NCI-H2081 (cell line): Measurements from ENCODE around the gene ERFE.
A peak's percentile ranks its signal among the peaks of the same experiment; 100 is the strongest.

ENCODE experiments used
- DNase-seq, 2 experiments: peaks; one replicate each; lab custom pipeline; 2025; lab: John Stamatoyannopoulos, UW

Gene ERFE

DNA sequence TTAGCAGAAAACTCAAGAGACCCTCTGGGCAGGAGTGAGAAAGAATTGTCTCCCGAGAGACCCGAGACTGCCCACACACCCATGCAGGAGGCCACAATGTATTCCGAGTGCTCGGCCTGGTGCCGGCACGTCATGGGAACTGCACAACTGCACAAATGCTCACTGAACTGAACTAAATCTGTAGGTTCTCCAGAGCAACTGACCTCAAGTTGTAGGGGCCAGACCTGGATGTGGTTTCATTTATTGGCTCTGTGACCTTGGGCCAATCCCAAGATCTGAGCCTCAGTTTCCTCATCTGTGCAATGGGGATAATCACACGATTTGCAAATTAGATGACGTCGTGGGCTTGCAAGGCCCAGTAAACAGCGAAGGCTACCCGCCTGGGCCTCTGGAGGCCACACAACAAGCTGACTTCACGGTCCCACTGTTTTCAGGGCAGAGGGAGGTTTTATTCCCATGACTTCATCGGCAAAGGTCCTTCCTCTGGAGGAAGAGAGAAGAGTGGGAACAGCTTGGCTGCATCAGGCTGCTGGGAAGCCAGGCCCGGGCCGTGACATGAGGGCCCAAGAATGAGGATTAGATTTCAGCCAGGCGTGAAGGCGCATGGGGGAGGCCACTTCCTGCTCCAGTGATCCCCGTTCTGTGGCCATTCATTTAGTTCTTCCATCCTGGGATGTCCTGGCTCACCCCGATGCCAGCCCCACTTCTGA, 3.6 kb upstream of the ERFE start:
- DNase-seq, result no peak

DNA sequence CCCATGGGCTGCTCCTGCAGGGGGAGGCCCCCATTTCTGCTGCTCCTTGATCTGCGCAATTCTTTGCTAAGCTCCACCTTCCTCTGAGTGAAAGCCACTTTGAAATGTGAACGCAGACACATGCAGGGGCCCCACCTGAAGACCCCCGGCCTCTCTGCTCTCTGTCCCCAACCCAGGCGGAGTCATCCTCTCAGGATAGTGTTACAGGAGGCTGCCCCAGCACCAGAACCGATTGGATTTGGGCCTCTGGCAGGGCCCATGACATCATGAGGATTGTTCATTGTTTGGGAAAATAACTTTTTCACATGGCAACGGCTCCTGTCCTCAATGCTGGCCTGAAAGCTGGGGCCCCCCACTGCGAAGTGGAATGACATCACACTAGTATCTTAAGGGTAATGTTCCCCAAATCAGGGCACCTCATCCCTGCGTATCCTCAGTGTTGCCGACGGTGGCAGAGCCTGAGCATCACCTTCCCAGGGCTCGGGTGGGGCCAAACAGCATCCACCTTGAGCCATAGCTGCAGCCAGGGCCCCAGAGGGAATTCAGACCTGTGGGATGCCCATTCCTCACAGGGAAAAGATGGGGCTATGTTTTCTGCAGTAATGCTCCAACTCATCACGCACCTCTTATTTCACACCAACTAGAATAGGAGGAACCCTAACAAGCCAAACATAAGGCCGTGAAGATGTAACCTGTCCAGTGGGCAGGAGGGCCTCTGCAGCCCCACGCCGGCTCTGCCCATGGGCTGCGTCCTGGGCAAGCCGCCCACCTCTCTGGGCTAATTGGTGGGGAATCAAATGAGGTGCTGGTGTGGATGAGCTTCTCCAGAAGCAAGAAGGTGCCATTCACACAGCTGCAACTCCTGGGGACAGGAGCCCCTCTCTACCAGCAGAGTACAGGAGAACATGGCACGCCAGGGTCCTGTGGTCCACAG, 2.7 kb upstream of the ERFE start:
- DNase-seq, result no peak

DNA sequence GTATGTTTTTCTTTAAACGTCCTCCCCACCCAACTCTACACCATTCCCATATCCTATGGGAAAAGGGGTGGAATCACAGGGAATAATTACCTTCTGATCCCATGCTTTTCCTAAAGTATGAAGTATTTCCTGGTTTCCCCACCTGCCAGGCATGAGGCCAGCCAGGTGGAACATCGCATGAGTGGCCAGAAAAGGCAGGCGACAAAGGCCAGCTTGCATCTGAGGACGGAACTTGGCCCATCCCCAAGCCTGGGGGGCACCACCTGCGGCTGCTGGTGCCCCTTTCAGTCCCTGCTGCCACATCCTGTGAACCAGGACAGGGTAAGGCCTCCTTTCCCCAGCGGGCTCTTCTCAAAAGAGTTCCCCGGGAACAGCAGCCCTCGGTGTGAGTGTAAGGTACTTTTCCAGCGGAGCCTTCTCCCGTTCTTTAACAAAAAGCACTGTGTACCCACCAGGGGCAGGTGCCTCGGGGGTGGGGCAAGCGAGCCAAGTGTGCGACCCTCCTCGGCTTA, 1.2 kb upstream of the ERFE start:
- peak in 1 of 2 experiments; percentile 36 for DNase-seq

DNA sequence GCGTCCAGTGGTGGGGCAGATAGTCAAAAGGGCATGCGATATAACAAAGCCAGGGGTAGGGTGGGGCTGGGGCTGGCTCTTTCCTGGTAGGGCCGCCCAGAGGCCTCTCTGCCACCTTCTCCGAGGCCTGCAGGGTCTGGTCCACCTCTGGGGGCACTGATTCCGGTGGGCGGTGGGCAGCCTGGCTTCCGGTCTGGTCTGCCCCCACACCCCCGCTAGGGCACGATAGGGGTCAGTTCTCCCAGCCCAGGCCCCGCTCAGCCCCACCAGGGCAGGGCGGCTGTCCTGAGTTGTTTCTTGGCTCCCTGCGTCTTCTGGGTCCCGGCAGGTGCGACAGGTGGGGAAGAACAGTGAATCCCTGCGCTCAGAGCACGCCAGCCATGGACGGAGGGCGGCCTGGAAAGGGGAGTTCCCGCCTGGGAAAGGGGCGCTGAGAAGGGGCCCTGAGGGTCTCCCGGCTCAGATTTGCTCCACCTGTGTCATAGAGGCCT, 707 bp upstream of the ERFE start:
- no peak for DNase-seq

DNA sequence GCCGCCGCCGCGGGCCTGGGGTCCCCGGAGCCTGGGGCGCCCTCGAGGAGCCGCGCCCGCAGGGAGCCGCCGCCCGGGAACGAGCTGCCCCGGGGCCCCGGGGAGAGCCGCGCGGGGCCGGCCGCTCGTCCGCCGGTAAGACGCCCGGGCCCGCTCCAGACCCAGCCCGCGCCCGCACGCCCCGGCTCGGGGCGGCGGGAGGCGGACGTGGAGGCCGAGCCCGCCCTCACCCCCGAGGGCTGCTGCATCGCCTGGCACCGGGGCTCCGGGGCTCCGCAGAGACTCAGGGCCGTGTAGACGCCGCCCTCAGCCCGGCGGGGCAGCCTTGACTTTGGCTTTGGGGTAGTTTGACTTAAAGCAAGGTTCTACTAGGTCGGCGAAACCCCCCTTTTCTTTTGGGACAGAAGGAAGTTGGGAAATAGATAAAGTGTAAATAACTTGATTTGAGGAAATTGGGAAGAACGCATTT, 335 bp downstream of the ERFE start:
- no peak for DNase-seq

DNA sequence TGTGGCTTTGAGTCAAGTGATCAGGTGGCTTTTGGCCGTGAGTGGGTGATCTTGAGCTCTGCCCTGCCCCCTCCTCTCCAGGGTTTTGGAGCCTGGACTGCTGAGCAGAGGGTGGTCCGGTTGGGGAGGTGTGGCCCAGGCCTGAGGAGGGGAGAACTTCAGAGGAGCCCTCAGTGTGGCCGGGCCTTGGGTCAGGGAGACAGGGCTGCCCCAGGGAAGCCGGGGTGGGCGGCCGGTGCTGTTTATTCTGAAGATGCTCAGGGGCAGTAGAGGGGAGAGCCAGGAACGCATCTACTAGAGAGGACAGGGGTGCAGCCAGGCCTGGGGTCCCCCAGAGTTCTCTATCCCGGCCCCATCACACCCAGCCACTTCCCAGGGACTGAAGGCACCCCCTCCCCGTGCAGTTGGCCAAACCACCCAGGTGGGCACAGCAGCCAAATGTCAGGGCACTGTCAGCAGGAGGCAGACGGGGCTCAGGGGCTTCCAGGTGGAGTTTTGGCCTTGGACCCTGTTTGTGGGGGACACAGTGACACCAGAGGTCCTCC, 963 bp downstream of the ERFE start:
- DNase-seq, result no peak

DNA sequence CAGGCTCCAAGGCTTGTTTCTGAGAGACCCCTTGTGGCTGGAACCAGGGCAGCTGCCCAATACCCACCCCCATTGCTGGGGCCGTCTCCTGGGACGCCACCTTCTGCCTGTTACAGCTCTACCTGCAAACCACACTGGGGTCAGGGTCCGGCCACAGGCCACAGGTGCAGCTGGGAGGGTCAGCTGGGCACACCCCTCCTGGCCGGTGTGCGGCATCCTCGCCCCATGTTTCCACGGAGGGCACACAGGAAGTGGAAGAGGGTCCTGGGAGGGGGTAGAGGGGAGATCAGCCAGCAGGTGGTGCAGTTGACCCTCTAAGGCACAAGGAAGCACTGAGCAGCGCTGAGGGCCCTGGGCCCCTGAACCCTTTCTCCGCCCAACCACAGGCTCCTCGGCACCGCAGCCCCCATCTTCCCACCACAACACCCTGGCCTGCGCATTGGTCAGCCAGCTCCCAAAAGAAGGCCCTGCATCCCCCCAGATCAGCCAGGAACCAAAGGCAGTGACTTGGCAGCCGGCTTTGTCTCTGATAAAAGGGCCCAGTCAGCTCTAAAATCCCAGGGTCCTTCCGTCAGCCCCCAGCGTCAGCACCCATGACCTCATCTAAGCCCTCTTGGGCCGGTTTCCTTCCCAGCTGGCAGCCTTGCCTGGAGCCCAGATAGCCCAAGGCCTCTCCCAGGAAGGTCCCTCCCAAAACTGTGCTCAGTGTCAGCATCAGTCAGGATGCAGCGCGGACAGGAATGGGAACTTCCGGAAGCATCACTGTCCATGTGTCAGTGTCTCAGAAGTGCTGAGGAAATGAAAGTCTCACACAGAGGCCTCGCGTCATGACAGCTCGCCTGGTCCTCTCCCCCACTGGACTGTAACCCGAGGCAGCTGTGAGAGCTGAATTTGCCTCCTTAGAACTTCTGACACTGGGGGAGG, 1.7 kb downstream of the ERFE start:
- no peak for DNase-seq

DNA sequence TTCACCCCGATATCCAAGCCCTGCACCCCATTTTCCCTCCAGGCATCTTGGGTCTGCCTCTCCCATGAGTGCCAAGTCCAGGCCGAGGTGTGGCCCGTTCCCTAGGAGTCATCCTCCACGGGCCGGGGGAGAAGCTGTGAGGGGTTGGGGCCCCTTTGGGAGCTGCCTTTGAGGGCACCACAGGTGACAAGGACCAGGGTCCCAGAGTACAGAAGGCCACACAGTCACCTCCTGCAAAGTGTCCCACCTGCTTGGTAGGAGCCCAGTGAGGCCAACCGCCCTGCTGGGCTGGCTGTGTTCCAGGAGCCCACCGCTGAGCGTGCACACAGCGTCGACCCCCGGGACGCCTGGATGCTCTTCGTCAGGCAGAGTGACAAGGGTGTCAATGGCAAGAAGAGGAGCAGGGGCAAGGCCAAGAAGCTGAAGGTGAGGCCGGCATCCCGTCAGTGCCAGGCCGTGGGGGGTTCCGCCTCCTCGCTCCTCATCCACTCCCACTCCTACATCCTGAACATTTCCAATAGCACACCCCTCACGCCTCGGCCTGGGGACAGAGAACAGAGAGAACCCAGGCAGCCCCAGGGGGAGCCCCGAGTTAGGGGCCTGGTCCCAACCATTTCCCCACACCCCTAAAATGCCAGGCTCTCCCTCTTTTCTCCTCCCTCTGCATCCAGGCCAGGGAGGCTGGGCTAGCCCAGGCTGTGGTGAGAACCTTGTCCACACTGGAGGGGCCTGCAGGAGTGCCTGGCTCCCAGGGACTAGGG, 2.7 kb downstream of the ERFE start:
- no peak for DNase-seq

DNA sequence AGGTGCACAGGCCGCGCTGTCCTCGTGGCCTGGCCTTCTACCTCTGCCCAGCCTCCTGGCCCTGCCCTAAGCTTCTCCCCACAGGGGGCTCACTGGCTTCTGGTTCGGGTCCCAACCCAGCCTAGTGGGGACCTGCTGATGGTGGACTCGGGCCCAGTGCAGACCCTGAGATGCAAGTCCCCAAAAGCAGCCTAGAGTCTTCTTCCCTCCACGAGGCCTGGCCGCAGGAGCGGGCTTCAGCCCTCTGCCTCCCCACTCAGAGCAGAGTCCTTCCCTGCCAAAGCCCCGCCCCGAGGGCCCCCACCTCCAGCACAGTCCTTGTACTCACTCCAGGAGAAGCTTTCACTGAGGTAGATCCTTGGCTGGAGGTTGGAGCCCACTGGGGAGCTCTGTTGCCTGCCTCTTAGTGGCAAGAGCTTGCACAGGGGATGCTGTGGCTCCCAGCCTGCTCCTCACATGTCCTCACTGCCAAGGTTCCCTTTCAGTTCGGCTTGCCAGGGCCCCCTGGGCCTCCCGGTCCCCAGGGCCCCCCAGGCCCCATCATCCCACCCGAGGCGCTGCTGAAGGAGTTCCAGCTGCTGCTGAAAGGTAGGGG, 3.6 kb downstream of the ERFE start:
- DNase-seq, result no peak

DNA sequence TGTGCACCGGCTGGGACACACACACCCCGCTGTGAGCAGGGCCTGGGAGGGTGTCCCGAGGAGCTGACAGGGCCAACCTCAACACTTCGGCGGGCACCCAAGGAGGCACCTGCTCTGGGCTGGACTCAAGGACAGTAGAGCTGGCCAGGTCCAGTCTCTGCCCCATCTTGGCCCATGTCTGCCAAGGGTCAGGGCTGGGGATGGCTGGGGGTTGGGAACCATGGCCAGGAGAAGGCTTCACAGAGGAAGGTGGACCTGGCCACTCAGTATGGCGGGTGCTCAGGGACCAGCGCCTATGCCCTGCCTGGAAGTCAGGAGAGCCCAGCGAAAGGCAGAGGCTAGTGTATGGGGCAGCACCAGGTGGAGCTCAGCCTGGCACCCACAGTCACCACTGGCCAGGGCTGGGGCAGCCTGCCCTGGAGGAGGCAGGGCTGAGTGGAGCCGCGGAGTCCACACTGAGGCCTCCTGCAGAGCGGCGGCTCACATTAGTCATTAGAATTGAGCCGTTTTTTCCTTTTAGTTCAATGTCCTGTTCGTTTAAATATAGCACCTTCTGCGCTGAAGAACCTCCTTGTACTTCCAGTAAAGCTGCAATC, 4.2 kb downstream of the ERFE start:
- DNase-seq, result no peak

DNA sequence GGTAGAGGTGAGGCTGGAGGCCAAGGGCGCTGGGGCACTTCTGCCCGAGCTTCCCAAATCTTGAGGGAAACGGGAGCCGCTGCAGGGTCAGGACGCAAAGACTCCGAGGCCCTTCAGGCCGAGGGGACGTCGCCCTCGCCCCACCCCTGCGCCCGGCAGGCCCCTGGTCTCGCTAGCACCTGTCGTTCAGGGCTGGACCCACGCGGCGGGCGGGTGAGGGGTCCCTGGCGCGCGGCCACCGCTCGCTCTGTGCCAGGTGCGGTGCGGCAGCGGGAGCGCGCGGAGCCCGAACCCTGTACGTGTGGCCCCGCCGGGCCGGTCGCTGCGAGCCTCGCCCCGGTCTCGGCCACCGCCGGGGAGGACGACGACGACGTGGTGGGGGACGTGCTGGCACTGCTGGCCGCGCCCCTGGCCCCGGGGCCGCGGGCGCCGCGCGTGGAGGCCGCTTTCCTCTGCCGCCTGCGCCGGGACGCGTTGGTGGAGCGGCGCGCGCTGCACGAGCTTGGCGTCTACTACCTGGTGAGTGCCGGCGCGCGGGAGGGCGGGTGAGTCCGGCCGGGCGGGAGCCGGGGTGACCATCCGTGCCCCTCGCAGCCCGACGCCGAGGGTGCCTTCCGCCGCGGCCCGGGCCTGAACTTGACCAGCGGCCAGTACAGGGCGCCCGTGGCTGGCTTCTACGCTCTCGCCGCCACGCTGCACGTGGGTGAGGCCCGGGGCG, 4.9 kb downstream of the ERFE start:
- no peak for DNase-seq

DNA sequence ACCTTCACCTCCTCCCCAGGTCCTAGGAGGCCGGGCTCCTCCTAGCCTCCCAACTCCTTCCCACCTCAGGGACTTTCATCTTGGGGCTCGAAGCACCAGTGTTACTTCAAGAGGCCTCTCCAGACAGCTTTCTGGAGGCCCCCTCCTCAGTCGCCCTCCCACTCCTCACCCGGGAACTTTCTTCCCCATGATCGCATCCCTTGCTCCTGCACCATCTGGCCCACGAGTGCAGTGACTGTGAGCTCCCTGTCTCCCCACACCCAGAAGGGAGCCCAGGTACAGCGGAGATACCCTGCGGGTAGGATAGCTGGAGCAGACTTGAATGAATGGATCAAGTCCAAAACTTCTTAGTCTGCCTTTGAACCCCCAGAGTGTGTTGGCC, 6.1 kb downstream of the ERFE start:
- DNase-seq, result no peak

DNA sequence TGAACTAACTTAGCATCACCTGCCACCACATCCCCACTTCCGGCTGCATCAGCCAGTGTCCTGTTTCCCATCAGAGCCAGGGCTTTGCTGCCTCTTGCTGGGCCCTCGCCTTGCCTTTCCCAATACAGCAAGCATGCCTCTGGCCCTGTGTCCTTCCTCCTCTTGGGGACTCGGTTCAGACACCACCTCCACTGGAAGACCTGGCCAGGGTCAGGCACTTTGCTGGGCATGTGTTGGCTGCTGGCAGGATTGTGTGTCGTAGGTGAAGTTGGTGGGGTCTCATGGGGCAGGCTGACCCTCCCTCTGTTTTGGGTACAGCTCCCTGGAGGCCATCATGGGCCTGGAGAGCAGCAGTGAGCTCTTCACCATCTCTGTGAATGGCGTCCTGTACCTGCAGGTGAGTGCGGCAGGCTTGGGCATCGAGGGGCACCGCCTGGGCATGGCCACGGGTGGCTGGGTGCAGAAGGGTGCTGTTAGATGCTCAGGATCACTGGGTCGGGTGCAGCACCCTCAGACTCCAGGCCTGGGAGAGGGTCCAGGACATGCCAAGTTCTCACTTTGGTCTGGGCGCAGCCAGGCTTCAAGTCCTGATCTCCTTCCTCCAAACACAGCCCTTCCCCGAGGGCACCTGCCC, 6.6 kb downstream of the ERFE start:
- DNase-seq, result no peak

DNA sequence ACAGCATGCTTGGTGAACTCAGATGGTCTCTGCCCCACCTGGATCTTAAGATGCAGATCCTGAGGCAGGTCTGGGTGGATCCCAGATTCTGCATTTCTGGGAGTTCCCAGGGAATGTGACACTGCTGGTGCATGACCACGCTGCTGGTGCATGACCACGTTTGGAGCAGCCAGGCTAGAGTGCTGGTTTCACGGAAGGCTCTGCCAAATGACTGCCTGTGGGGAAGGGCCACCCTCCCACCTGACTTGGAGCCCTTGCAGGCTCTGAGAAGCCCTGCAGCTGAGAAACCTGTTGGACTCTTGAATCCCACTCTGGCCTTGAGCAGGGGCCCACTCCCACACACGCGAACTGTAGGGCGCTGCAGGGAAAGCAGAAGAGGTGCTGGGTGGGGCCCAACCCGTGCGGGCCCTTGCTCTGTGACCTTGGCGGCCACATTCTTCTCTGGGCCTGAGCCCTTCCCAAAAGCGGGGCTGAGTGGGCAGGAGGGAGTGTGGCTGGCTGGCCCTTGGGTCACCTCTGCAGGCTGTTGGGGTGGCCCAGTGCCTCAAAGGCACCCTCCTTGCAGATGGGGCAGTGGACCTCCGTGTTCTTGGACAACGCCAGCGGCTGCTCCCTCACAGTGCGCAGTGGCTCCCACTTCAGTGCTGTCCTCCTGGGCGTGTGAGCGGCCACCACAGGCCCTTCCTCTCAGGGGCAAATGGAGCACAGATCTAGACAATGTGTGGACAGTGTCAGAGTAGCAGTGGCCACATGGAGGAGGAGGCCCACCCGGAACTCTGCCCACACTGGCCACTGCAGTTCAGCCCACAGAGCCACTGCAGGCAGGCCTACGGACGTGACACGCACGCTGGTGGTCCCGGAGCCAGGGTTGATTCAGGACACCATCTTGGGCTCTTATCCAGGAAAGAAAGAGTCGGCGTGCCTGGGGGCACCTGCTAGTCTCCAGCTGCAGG, 7.9 kb downstream of the ERFE start:
- no peak for DNase-seq

DNA sequence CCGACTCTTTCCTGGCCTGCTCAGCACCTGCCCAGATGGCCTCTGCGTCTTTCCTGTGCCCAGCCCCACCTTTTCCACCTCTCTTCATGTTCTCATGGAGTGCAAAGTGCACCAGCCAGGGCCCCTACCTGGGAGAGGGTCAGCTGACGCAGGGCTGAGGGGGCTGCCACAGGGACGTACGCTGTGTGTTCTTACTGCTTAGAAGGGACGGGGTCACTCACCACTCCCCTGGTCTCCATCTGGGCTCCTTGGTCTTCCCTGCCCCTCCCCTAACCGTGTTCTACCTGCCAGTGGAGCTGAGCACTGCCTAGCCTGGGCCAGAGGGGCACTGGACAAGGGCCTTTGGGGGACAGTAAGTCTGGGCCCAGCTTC, 8.6 kb downstream of the ERFE start:
- DNase-seq, result no peak

DNA sequence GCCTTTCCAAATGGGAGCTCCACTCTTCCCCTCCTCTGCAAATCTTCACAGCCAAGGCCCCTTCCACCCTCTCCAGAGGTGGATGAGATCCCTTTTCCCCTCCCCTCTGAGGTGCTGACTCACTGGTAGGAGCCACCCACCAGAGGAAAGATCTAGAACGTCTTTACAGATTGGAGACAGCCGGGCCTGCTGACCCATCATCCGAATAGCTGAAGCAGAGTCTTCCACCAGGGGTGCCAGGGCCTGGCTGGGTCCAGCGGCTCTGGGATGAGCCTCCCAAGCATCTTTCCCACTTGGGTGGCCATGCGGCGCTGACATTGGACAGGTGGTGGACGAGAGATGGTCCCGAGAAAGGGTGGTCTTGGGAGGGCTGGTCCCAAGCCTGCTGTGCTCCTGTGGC, 9.0 kb downstream of the ERFE start:
- no peak for DNase-seq

DNA sequence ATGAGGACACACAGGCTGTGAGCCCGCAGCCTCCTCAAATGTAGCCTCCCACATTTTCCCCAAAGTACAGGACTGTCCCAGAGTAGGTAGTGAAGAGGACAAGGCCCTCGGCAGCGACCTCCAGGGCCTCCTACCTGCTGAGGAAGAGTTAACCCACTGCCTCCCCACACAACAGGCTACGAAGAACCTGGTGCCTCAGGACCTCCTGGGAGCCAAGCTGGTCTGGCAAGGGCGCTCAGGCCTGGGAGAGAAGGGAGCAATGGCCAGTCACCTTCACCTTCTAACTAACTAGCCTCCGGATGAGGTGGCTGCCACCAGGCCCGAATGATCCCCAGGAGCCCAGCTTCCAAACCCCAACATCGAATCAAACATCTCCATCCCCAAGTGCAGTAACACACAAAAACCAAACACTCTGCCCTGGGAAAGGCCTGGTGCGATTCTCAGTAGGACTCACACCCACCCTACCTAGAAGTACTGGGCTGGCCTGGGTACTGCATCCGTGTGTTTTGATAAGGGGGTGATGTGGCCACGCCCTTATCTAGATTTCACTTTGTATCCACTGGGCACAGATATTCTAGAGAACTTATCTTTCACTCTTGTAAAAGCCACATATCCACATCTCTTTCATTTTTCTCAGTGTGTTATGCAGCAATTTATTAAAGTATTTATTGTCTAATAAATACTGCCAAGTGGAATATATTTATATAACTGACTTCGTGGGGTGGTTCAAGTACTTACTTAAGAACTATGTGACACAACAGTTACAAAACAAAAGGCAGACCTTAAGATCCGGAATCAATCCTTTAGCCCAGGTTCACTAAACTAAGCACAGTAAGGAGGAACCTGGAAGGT, 9.7 kb downstream of the ERFE start:
- no peak for DNase-seq
